K562 (cell line): ENCODE data around the gene CLIP2. TPM values are rescaled to one million over a fixed set of nuclear protein-coding genes. Genes with fewer than 3 reads are reported as not detected.

Experiments
- CBFB ChIP-seq: sonication (generic); formaldehyde crosslinking; IDR thresholded peaks from 2 replicates; pipeline ENCODE4 v1.4.0; 2020; ENCODE audit warnings: mild to moderate bottlenecking, missing genetic modification reagents
- HDAC6 ChIP-seq: IDR thresholded peaks from 2 replicates; pipeline ENCODE4 v1.6.1; 2012; ENCODE audit warnings: low read depth, mild to moderate bottlenecking, control low read depth, inconsistent platforms, low read length, moderate library complexity
- HNRNPH1 ChIP-seq: fragments of 200-400 bp; formaldehyde crosslinking; optimal IDR thresholded peaks from 2 replicates; pipeline ENCODE3; 2017; ENCODE audit warnings: low read depth, mild to moderate bottlenecking, low read length, moderate library complexity
- HNRNPL ChIP-seq: fragments of 200-400 bp; formaldehyde crosslinking; IDR thresholded peaks from 2 replicates; pipeline ENCODE4 v1.6.1; 2017; ENCODE audit warnings: low read depth, mild to moderate bottlenecking, low read length
- HSF4 ChIP-seq: fragments of 250-450 bp; sonication (Bioruptor Pico); IDR thresholded peaks from 2 replicates; pipeline ENCODE4 v2.1.2; 2022; ENCODE audit warnings: mild to moderate bottlenecking, moderate library complexity, borderline replicate concordance
- KDM1A ChIP-seq, 2 experiments: fragments of 450-650 bp; IDR thresholded peaks; 2 replicates each; pipeline ENCODE4 v1.6.1; 2016; ENCODE audit warnings: mild to moderate bottlenecking in 2 of 2
- MAFK ChIP-seq: IDR thresholded peaks from 2 replicates; pipeline ENCODE4 v1.6.1; 2011; ENCODE audit warnings: low read length, improper control_type of control experiment
- MED1 ChIP-seq: sonication (generic); formaldehyde crosslinking; IDR thresholded peaks from 2 replicates; pipeline ENCODE4 v1.8.1; 2023; ENCODE audit warnings: missing genetic modification reagents, borderline replicate concordance
- MTA1 ChIP-seq: fragments of 450-650 bp; IDR thresholded peaks from 2 replicates; pipeline ENCODE4 v1.6.1; 2017; ENCODE audit warnings: borderline replicate concordance
- NCOA2 ChIP-seq, 2 experiments: fragments of 450-650 bp; IDR thresholded peaks; 2 replicates each; pipeline ENCODE4 v1.6.1; 2018; ENCODE audit warnings: mild to moderate bottlenecking in 2 of 2, moderate library complexity in 1 of 2; ENCODE audit not compliant: partially characterized antibody in 2 of 2
- SNRNP70 ChIP-seq: fragments of 200-400 bp; formaldehyde crosslinking; optimal IDR thresholded peaks from 2 replicates; pipeline ENCODE3; 2017; ENCODE audit warnings: low read depth, low read length
- SRF ChIP-seq, 2 experiments: fragments of 250-450, 450-650 bp in 1 of 2; sonication (Bioruptor Pico) in 1 of 2; sonication (generic) in 1 of 2; formaldehyde crosslinking; IDR thresholded peaks; 2 replicates each; pipeline versions ENCODE4 v1.5.0 to v1.5.1; 2020 to 2022; ENCODE audit warnings: mild to moderate bottlenecking in 1 of 2, missing genetic modification reagents in 1 of 2
- TEAD1 ChIP-seq, 2 experiments: fragments of 450-650 bp in 1 of 2; sonication (generic) in 1 of 2; formaldehyde crosslinking; IDR thresholded peaks; 2 replicates each; pipeline versions ENCODE4 v1.4.0 to v1.8.0; 2020 to 2022; ENCODE audit warnings: mild to moderate bottlenecking in 2 of 2, missing genetic modification reagents in 1 of 2
- ZNF354B ChIP-seq: fragments of 250-450 bp; sonication (Bioruptor Pico); IDR thresholded peaks from 2 replicates; pipeline ENCODE4 v1.4.0; 2020
- polyA plus RNA-seq, 8 experiments: library from polyadenylated mRNA; depleted of rRNA in 4 of 8; stranded (reverse) in 5 of 8; unstranded in 3 of 8; fragments of >200 nt; fragmentation: Nextera tagmentation in 2 of 8; fragmentation: Illumina TruSeq in 1 of 8; extraction: Ambion mirVana in 2 of 8; extraction: Trizol in 1 of 8; gene quantifications; 2 replicates each; pipeline versions ENCODE4 v1.2.1 to v1.2.3, GENCODE V29; 2011 to 2014; ENCODE audit warnings: inconsistent platforms in 1 of 8, missing spikeins in 1 of 8
- total RNA-seq, 7 experiments: library from RNA; depleted of rRNA in 6 of 7; stranded (reverse); fragments of >200 nt in 6 of 7; fragmentation: Illumina TruSeq in 2 of 7; extraction: Trizol in 2 of 7; gene quantifications; 2 replicates each; pipeline versions ENCODE4 v1.2.1 to v1.2.3, GENCODE V29; 2011 to 2021; ENCODE audit warnings: low replicate concordance in 1 of 7

CLIP2 gene
- total and polyA plus RNA-seq, 9 of the 15 experiments (the other 6 are each of a cell fraction or from before 2014, with no cell fraction given) = 0.07 to 5.4 (median 2.1) TPM

- no peak for TF ChIP-seq MAFK
- TF ChIP-seq HNRNPH1 = no peak
- TF ChIP-seq CBFB = no peak
- TF ChIP-seq HSF4 (CRISPR knock-in tag) = no peak
- no peak for TF ChIP-seq MED1
- no peak for TF ChIP-seq SRF (CRISPR knock-in tag; IDR thresholded peaks at IDR 0.05)
- no peak for TF ChIP-seq ZNF354B
- no peak for TF ChIP-seq HDAC6
- TF ChIP-seq MTA1 = peak; percentile 49; the same call in 1 of the 2 replicates
- TF ChIP-seq NCOA2 (IDR thresholded peaks at IDR 0.05; ENCODE audit: partially characterized antibody in 2 of 2) = peak in 1 of 2 experiments; percentile 35
- TF ChIP-seq HNRNPL = no peak
- 0 out of 4 replicates have a peak, but pooled peaks have one; percentile 15 to 27 for TF ChIP-seq KDM1A (IDR thresholded peaks at IDR 0.05)
- TF ChIP-seq TEAD1 (CRISPR knock-in tag; IDR thresholded peaks at IDR 0.05) = no peak
- TF ChIP-seq SNRNP70 = no peak
Measured at GRCh38 chr7:74420006-74420405, 130.8 kb downstream of the CLIP2 start (continued).
